ENCODE data around the gene TULP4. TPM values are rescaled to one million over a fixed set of nuclear protein-coding genes. Genes with fewer than 3 reads are reported as not detected.
A peak's percentile ranks its signal among the peaks of the same experiment; 100 is the strongest.

Gene TULP4
- total RNA-seq, 4 donors from 2014 or later = 129 to 170 (median 156) TPM

DNA sequence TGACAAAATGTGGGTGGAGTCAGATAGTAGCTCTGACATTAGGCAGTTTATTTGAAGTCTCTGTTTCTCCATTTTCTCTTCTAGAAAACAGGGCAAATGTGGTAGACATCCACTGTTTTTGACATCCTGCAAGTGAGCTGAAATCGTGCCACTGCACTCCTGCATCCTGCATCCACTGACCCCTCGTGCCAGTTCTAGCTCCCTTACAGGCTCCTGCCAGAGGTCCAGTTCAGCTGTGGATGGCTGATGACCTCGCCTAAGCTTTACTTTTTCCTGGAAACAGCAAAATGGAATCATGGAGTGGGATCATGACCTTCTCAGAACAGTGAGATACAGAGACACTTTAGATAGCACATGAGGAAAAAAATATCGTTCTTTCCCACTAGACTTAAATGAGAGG lies 58.5 kb downstream of the TULP4 start:
- Histone ChIP-seq H3K27me3 (no peaks in the 10 kb centered on the region), H3K36me3 (no peaks in the 10 kb centered on the region), H3K4me3 (no peak overlapping the region), H3K9me3 (no peaks in the 10 kb centered on the region), H3K4me1 (peaks cover 0 to 10% (median 0%) of the 10 kb centered on the region in 4 donors), H3K27ac (replicated peaks in 1 of 4) (no peak overlapping the region)
- no peak for TF ChIP-seq POLR2A (IDR thresholded peaks at IDR 0.05; ENCODE audit: low read depth)
- TF ChIP-seq POLR2AphosphoS5 (IDR thresholded peaks at IDR 0.05) = no peak
- no peak for TF ChIP-seq EP300 (IDR thresholded peaks at IDR 0.05)
- TF ChIP-seq, protein P1, sequence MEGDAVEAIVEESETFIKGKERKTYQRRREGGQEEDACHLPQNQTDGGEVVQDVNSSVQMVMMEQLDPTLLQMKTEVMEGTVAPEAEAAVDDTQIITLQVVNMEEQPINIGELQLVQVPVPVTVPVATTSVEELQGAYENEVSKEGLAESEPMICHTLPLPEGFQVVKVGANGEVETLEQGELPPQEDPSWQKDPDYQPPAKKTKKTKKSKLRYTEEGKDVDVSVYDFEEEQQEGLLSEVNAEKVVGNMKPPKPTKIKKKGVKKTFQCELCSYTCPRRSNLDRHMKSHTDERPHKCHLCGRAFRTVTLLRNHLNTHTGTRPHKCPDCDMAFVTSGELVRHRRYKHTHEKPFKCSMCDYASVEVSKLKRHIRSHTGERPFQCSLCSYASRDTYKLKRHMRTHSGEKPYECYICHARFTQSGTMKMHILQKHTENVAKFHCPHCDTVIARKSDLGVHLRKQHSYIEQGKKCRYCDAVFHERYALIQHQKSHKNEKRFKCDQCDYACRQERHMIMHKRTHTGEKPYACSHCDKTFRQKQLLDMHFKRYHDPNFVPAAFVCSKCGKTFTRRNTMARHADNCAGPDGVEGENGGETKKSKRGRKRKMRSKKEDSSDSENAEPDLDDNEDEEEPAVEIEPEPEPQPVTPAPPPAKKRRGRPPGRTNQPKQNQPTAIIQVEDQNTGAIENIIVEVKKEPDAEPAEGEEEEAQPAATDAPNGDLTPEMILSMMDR (IDR thresholded peaks at IDR 0.05) = no peak
- 83% methylated on average over 4 of the region's 4 CpGs for WGBS
- DNase-seq (ENCODE audit: extremely low spot score) = peak; percentile 31
- intact Hi-C loops (cut with DNase I) = no loop called here

DNA sequence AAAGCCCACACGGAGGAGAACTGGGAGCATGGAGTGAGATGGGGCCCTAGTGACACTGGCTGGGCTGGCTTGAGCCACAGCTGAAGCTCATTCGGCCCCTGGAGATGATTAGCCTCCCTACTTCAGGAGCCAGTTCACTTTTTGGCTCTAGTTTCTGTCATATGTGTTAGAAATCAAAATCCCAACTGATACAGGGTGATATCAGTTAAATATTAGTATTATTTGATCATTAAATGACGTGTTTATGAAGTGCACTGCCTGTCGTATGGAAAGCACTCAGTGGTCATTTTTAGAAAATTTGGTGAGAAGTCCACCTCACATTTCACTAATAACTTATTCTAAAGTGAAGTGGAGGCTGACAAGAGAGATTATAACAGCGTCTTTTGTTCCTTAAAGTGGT lies 59.0 kb downstream of the TULP4 start:
- Histone ChIP-seq H3K4me1 (peaks cover 0 to 10% (median 0%) of the 10 kb centered on the region in 4 donors), H3K4me3 (no peak overlapping the region), H3K27ac (replicated peaks in 1 of 4) (no peak overlapping the region), H3K9me3 (no peaks in the 10 kb centered on the region), H3K36me3 (no peaks in the 10 kb centered on the region), H3K27me3 (no peaks in the 10 kb centered on the region)
- intact Hi-C loops (cut with DNase I) = no loop called here
- no peak for TF ChIP-seq POLR2A (IDR thresholded peaks at IDR 0.05; ENCODE audit: low read depth)
- no peak for TF ChIP-seq EP300 (IDR thresholded peaks at IDR 0.05)
- TF ChIP-seq, protein P1 (IDR thresholded peaks at IDR 0.05) = no peak
- no peak for TF ChIP-seq POLR2AphosphoS5 (IDR thresholded peaks at IDR 0.05)
- 89% methylated on average over 5 of the region's 5 CpGs for WGBS
- DNase-seq (ENCODE audit: extremely low spot score) = no peak

DNA sequence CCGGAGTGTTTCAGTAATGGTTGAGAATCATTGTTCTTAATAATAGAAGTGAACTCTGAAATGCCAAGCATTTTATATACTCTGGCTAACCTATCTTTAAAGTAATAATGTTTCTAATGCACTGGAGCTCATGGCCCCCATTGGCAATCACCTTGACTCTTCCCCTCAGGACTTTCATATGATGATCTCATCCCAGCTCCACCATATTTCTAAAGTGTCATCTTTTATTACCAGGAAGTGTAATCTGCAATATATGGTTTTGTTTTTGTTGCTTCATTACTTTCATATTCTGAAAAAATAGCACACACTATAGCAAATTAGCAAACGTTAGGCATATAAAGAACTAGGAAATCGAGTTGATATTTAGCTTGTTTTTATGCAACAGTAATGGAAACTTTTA lies 60.3 kb downstream of the TULP4 start:
- H3K27ac ChIP-seq (replicated peaks in 1 of 4) = no peak overlapping the region
- DNase-seq (ENCODE audit: extremely low spot score) = no peak
- H3K9me3 ChIP-seq = no peaks in the 10 kb centered on the region
- intact Hi-C loops (cut with DNase I) = no loop called here
- TF ChIP-seq, protein P1 (IDR thresholded peaks at IDR 0.05) = no peak
- TF ChIP-seq POLR2A (IDR thresholded peaks at IDR 0.05; ENCODE audit: low read depth) (no peak), EP300 (IDR thresholded peaks at IDR 0.05) (no peak), POLR2AphosphoS5 (IDR thresholded peaks at IDR 0.05) (no peak)
- no peaks in the 10 kb centered on the region for H3K36me3 ChIP-seq
- peaks cover 0 to 10% (median 0%) of the 10 kb centered on the region in 4 donors for H3K4me1 ChIP-seq
- no peaks in the 10 kb centered on the region for H3K27me3 ChIP-seq
- 63% methylated on average over 3 of the region's 3 CpGs for WGBS
- H3K4me3 ChIP-seq = no peak overlapping the region

DNA sequence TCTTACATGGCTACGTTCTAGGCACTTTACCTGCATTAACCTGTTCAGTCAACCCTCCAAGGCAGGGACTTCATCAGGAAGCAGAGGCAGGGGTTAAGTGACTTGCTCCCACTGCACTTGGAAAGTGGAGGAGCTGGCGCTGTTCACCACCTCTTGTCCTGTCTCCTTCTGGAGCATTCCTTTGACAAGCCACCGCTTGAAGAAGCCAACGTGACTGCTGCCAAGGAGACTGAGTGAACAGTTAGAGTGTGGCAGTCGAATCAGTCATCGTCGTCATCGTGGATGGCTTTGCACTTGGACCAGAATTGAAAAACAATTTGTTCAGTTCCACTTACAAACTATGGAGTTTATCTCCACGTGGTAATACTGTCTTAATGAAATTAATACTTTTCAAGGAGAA lies 60.9 kb downstream of the TULP4 start:
- DNase-seq (ENCODE audit: extremely low spot score) = no peak

More for the DNA sequence above, 60.9 kb downstream of the TULP4 start:
- no peaks in the 10 kb centered on the region for H3K9me3 ChIP-seq
- no peaks in the 10 kb centered on the region for H3K27me3 ChIP-seq
- no peaks in the 10 kb centered on the region for H3K36me3 ChIP-seq
- H3K4me3 ChIP-seq = no peak overlapping the region
- no peak overlapping the region for H3K27ac ChIP-seq (replicated peaks in 1 of 4)
- intact Hi-C loops (cut with DNase I) = no loop called here
- 85% methylated on average over 7 of the region's 9 CpGs for WGBS
- TF ChIP-seq EP300 (IDR thresholded peaks at IDR 0.05) (no peak), POLR2AphosphoS5 (IDR thresholded peaks at IDR 0.05) (no peak), POLR2A (IDR thresholded peaks at IDR 0.05; ENCODE audit: low read depth) (no peak)
- TF ChIP-seq, protein P1 (IDR thresholded peaks at IDR 0.05) = no peak
- peaks cover 0 to 10% (median 0%) of the 10 kb centered on the region in 4 donors for H3K4me1 ChIP-seq
